GM23338 (cell line): ENCODE measurements around the gene RAB11FIP4. TPM values are rescaled to one million over a fixed set of nuclear protein-coding genes. Genes with fewer than 3 reads are reported as not detected.

ENCODE experiments used
- ATAC-seq: fragments of 200-7000 bp; cut with Tn5 transposase; 3 replicates; pipeline ENCODE4 v1.9.1; 2020
- DNase-seq: peaks from one replicate; pipeline ENCODE4 v3.0.0-alpha.2; 2015; ENCODE audit warnings: low spot score
- H2AFZ ChIP-seq: fragments of 200-600 bp; sonication (generic); 2 replicates; pipeline ENCODE4 v1.8.0; 2016; ENCODE audit warnings: antibody characterized with exemption, mild to moderate bottlenecking, moderate library complexity
- H3F3A ChIP-seq: fragments of 200-600 bp; sonication (generic); replicated peaks from 2 replicates; pipeline ENCODE4 v1.8.0; 2017; ENCODE audit warnings: antibody characterized with exemption, mixed run types, low read depth
- H3K27ac ChIP-seq: fragments of 200-600 bp; sonication (generic); 2 replicates; pipeline ENCODE4 v1.6.1; 2016; ENCODE audit warnings: low read depth
- H3K27me3 ChIP-seq: fragments of 200-600 bp; sonication (generic); 2 replicates; pipeline ENCODE4 v1.8.0; 2016; ENCODE audit warnings: mild to moderate bottlenecking, mixed run types, moderate library complexity; ENCODE audit not compliant: insufficient read depth
- H3K36me3 ChIP-seq: fragments of 200-600 bp; sonication (generic); 2 replicates; pipeline ENCODE4 v1.8.0; 2016; ENCODE audit warnings: mild to moderate bottlenecking; ENCODE audit not compliant: insufficient read depth
- H3K4me1 ChIP-seq: fragments of 200-600 bp; sonication (generic); 2 replicates; pipeline ENCODE4 v1.8.0; 2016; ENCODE audit warnings: mild to moderate bottlenecking, moderate library complexity; ENCODE audit not compliant: insufficient read depth
- H3K4me2 ChIP-seq: fragments of 200-600 bp; sonication (generic); 2 replicates; pipeline ENCODE4 v1.7.1; 2017; ENCODE audit warnings: mixed run types
- H3K4me3 ChIP-seq: fragments of 200-600 bp; sonication (generic); 2 replicates; pipeline ENCODE4 v1.6.1; 2016; ENCODE audit warnings: mixed run types
- H3K79me2 ChIP-seq: fragments of 200-600 bp; sonication (generic); replicated peaks from 2 replicates; pipeline ENCODE4 v1.8.0; 2017; ENCODE audit warnings: mild to moderate bottlenecking; ENCODE audit not compliant: insufficient read depth
- H3K9me2 ChIP-seq: fragments of 200-600 bp; sonication (generic); 2 replicates; pipeline ENCODE4 v1.8.0; 2017; ENCODE audit not compliant: insufficient read depth
- H4K20me1 ChIP-seq: fragments of 200-600 bp; sonication (generic); replicated peaks from 2 replicates; pipeline ENCODE4 v1.8.0; 2017; ENCODE audit warnings: mild to moderate bottlenecking; ENCODE audit not compliant: insufficient read depth
- H3K27ac Mint-ChIP-seq: 2 replicates; pipeline ENCODE4 v1.8.0; 2020; ENCODE audit warnings: inconsistent platforms, mild to moderate bottlenecking, moderate library complexity, mixed read lengths
- H3K27me3 Mint-ChIP-seq: 3 replicates; pipeline ENCODE4 v1.8.0; 2022; ENCODE audit warnings: low read depth, mild to moderate bottlenecking, moderate library complexity, mixed read lengths, inconsistent platforms; ENCODE audit not compliant: insufficient read depth, poor library complexity
- H3K36me3 Mint-ChIP-seq: 3 replicates; pipeline ENCODE4 v1.8.0; 2021; ENCODE audit warnings: low read depth, mild to moderate bottlenecking, inconsistent platforms, moderate library complexity, mixed read lengths
- H3K4me1 Mint-ChIP-seq: 3 replicates; pipeline ENCODE4 v1.8.0; 2020; ENCODE audit warnings: mild to moderate bottlenecking, inconsistent platforms, mixed read lengths
- H3K4me3 Mint-ChIP-seq: 3 replicates; pipeline ENCODE4 v1.8.0; 2021; ENCODE audit warnings: moderate library complexity, mild to moderate bottlenecking, inconsistent platforms, mixed read lengths
- H3K9me3 Mint-ChIP-seq: 3 replicates; pipeline ENCODE4 v1.8.0; 2020; ENCODE audit warnings: moderate library complexity, mild to moderate bottlenecking, inconsistent platforms, mixed read lengths
- CTCF ChIP-seq, 2 experiments: fragments of 200-600 bp in 1 of 2; sonication (generic) in 1 of 2; conservative IDR thresholded peaks; 2 replicates each; pipeline versions ENCODE4 v1.5.1 to v1.6.1; 2016 to 2017; ENCODE audit warnings: antibody characterized with exemption in 2 of 2, low read depth in 2 of 2, mild to moderate bottlenecking in 2 of 2, moderate library complexity in 1 of 2
- ETS1 ChIP-seq: IDR thresholded peaks from 2 replicates; pipeline ENCODE4 v1.6.1; 2016; ENCODE audit warnings: antibody characterized with exemption
- EZH2phosphoT487 ChIP-seq: fragments of 200-600 bp; sonication (generic); IDR thresholded peaks from one replicate; pipeline ENCODE4 v1.8.1; 2018; ENCODE audit warnings: antibody characterized with exemption; ENCODE audit not compliant: unreplicated experiment
- JUNB ChIP-seq: IDR thresholded peaks from one replicate; pipeline ENCODE4 v1.6.1; 2016; ENCODE audit warnings: antibody characterized with exemption; ENCODE audit not compliant: unreplicated experiment
- POLR2AphosphoS5 ChIP-seq: IDR thresholded peaks from 2 replicates; pipeline ENCODE4 v1.6.1; 2016; ENCODE audit warnings: antibody characterized with exemption, low read depth
- STAT1 ChIP-seq: IDR thresholded peaks from one replicate; pipeline ENCODE4 v1.6.1; 2016; ENCODE audit warnings: antibody characterized with exemption; ENCODE audit not compliant: unreplicated experiment
- polyA plus RNA-seq: library from polyadenylated mRNA; unstranded; fragments of >200 nt; fragmentation: Nextera tagmentation; extraction: Ambion mirVana; gene quantifications from 2 replicates; pipeline ENCODE4 v1.2.1, GENCODE V29; 2016
- total RNA-seq: library from RNA; depleted of rRNA; stranded (reverse); fragments of >200 nt; shearing (Covaris generic); gene quantifications from 2 replicates; pipeline ENCODE4 v1.2.3, GENCODE V29; 2014
- TF ChIP-seq, protein P1 (sequence below): fragments of 250-450 bp; sonication (Bioruptor Pico); IDR thresholded peaks from 2 replicates; pipeline ENCODE4 v1.5.0; 2020; ENCODE audit warnings: mild to moderate bottlenecking, moderate library complexity

Gene RAB11FIP4
- total and polyA plus RNA-seq, 2 experiments from 2014 or later, result 26.0 to 65.6 TPM

DNA sequence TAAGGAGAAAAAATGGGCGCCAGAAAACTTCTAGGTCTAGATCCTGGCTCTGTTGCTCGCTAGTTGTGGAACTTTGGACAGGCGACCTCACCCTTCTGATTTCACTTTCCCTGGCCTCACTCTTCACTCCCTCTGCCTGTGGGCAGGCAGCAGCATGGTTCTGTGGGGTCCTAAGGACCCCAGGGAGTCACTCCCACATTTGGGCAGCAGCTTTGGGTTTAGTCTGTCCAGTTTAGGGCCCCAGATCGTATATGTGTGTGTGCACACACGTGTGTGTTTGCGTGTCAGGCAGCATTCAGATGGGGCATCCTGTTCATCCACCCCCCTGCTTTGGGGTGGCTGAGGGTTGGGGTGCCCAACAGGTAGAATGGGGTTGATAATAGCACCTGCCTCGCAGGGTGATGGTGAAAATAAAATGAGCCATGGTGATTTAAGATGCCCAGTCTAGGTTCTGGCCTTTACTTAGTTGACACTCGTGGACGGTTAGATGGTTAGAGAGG, 102.2 kb downstream of the RAB11FIP4 start:
- no peaks in the 10 kb centered on the region for H3K27me3 ChIP-seq
- TF ChIP-seq POLR2AphosphoS5 (no peak), ETS1 (no peak), CTCF (conservative IDR thresholded peaks at IDR 0.05; ENCODE audit: low read depth in 2 of 2) (no peak), STAT1 (no peak), EZH2phosphoT487 (no peak), JUNB (no peak)
- TF ChIP-seq, protein P1, sequence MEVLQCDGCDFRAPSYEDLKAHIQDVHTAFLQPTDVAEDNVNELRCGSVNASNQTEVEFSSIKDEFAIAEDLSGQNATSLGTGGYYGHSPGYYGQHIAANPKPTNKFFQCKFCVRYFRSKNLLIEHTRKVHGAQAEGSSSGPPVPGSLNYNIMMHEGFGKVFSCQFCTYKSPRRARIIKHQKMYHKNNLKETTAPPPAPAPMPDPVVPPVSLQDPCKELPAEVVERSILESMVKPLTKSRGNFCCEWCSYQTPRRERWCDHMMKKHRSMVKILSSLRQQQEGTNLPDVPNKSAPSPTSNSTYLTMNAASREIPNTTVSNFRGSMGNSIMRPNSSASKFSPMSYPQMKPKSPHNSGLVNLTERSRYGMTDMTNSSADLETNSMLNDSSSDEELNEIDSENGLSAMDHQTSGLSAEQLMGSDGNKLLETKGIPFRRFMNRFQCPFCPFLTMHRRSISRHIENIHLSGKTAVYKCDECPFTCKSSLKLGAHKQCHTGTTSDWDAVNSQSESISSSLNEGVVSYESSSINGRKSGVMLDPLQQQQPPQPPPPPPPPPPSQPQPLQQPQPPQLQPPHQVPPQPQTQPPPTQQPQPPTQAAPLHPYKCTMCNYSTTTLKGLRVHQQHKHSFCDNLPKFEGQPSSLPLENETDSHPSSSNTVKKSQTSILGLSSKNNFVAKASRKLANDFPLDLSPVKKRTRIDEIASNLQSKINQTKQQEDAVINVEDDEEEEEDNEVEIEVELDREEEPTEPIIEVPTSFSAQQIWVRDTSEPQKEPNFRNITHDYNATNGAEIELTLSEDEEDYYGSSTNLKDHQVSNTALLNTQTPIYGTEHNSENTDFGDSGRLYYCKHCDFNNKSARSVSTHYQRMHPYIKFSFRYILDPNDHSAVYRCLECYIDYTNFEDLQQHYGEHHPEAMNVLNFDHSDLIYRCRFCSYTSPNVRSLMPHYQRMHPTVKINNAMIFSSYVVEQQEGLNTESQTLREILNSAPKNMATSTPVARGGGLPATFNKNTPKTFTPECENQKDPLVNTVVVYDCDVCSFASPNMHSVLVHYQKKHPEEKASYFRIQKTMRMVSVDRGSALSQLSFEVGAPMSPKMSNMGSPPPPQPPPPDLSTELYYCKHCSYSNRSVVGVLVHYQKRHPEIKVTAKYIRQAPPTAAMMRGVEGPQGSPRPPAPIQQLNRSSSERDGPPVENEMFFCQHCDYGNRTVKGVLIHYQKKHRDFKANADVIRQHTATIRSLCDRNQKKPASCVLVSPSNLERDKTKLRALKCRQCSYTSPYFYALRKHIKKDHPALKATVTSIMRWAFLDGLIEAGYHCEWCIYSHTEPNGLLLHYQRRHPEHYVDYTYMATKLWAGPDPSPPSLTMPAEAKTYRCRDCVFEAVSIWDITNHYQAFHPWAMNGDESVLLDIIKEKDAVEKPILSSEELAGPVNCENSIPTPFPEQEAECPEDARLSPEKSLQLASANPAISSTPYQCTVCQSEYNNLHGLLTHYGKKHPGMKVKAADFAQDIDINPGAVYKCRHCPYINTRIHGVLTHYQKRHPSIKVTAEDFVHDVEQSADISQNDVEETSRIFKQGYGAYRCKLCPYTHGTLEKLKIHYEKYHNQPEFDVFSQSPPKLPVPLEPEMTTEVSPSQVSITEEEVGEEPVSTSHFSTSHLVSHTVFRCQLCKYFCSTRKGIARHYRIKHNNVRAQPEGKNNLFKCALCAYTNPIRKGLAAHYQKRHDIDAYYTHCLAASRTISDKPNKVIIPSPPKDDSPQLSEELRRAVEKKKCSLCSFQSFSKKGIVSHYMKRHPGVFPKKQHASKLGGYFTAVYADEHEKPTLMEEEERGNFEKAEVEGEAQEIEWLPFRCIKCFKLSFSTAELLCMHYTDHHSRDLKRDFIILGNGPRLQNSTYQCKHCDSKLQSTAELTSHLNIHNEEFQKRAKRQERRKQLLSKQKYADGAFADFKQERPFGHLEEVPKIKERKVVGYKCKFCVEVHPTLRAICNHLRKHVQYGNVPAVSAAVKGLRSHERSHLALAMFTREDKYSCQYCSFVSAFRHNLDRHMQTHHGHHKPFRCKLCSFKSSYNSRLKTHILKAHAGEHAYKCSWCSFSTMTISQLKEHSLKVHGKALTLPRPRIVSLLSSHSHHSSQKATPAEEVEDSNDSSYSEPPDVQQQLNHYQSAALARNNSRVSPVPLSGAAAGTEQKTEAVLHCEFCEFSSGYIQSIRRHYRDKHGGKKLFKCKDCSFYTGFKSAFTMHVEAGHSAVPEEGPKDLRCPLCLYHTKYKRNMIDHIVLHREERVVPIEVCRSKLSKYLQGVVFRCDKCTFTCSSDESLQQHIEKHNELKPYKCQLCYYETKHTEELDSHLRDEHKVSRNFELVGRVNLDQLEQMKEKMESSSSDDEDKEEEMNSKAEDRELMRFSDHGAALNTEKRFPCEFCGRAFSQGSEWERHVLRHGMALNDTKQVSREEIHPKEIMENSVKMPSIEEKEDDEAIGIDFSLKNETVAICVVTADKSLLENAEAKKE (CRISPR knock-in tag), result no peak
- H3K4me1 ChIP-seq, result peaks cover 55% of the 10 kb centered on the region

More for the DNA sequence above, 102.2 kb downstream of the RAB11FIP4 start:
- Histone ChIP-seq H3K79me2 (peaks cover 78% of the 10 kb centered on the region), H3K36me3 (no peaks in the 10 kb centered on the region), H2AFZ (no peak overlapping the region), H3K9me2 (no peaks in the 10 kb centered on the region), H3F3A (peaks cover 14% of the 10 kb centered on the region; the same call in 1 of the 2 replicates), H3K27ac (no peak overlapping the region), H4K20me1 (no peaks in the 10 kb centered on the region; the same call in 1 of the 2 replicates), H3K4me3 (no peak overlapping the region), H3K4me2 (no peak overlapping the region)
- no peak overlapping the region for H3K4me3 Mint-ChIP-seq
- no peak overlapping the region for H3K27ac Mint-ChIP-seq
- no peaks in the 10 kb centered on the region; the same call in 2 of the 3 replicates for H3K36me3 Mint-ChIP-seq
- peaks cover 13% of the 10 kb centered on the region for H3K27me3 Mint-ChIP-seq
- no peaks in the 10 kb centered on the region for H3K9me3 Mint-ChIP-seq
- ATAC-seq (no peak), DNase-seq (no peak)
- peaks cover 74% of the 10 kb centered on the region for H3K4me1 Mint-ChIP-seq
